Measurements from ENCODE around the gene DYRK3.

GRCh38 chr1:206696812-206697585 lies 61.7 kb downstream of the DYRK3 start:
- TF ChIP-seq CTCF (IDR thresholded peaks at IDR 0.05 in 2 of 3, conservative IDR thresholded peaks at IDR 0.05 in 1 of 3; ENCODE audit: control insufficient read depth in 2 of 3, extremely low read depth in 1 of 3, insufficient read depth in 1 of 3, low read depth in 3 of 3, low read length in 3 of 3): no peak
- no peak for TF ChIP-seq BCL11A (IDR thresholded peaks at IDR 0.05; ENCODE audit: low read depth, low read length)
- no peak for TF ChIP-seq ETV6 (conservative IDR thresholded peaks at IDR 0.05 in 1 of 2, IDR thresholded peaks at IDR 0.05 in 1 of 2; ENCODE audit: borderline replicate concordance in 1 of 2, low read depth in 1 of 2)
- no peak for TF ChIP-seq MAX (IDR thresholded peaks at IDR 0.05; ENCODE audit: low read depth, low read length)
- TF ChIP-seq, protein P1, sequence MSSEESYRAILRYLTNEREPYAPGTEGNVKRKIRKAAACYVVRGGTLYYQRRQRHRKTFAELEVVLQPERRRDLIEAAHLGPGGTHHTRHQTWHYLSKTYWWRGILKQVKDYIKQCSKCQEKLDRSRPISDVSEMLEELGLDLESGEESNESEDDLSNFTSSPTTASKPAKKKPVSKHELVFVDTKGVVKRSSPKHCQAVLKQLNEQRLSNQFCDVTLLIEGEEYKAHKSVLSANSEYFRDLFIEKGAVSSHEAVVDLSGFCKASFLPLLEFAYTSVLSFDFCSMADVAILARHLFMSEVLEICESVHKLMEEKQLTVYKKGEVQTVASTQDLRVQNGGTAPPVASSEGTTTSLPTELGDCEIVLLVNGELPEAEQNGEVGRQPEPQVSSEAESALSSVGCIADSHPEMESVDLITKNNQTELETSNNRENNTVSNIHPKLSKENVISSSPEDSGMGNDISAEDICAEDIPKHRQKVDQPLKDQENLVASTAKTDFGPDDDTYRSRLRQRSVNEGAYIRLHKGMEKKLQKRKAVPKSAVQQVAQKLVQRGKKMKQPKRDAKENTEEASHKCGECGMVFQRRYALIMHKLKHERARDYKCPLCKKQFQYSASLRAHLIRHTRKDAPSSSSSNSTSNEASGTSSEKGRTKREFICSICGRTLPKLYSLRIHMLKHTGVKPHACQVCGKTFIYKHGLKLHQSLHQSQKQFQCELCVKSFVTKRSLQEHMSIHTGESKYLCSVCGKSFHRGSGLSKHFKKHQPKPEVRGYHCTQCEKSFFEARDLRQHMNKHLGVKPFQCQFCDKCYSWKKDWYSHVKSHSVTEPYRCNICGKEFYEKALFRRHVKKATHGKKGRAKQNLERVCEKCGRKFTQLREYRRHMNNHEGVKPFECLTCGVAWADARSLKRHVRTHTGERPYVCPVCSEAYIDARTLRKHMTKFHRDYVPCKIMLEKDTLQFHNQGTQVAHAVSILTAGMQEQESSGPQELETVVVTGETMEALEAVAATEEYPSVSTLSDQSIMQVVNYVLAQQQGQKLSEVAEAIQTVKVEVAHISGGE (CRISPR knock-in tag; IDR thresholded peaks at IDR 0.05): no peak
- no peak for TF ChIP-seq SRF (IDR thresholded peaks at IDR 0.05; ENCODE audit: low read depth in 2 of 2, low read length in 2 of 2)
